Measurements from ENCODE around the gene MAP2K2. TPM values are rescaled to one million over a fixed set of nuclear protein-coding genes. Genes with fewer than 3 reads are reported as not detected.
"Not testable (repeated sequence)": the region's sequence is repeated elsewhere in the genome, so short reads cannot be mapped to it uniquely, and the experiment has no call there.

MAP2K2 gene
- polyA plus RNA-seq, 1 experiment = 143 TPM

DNA sequence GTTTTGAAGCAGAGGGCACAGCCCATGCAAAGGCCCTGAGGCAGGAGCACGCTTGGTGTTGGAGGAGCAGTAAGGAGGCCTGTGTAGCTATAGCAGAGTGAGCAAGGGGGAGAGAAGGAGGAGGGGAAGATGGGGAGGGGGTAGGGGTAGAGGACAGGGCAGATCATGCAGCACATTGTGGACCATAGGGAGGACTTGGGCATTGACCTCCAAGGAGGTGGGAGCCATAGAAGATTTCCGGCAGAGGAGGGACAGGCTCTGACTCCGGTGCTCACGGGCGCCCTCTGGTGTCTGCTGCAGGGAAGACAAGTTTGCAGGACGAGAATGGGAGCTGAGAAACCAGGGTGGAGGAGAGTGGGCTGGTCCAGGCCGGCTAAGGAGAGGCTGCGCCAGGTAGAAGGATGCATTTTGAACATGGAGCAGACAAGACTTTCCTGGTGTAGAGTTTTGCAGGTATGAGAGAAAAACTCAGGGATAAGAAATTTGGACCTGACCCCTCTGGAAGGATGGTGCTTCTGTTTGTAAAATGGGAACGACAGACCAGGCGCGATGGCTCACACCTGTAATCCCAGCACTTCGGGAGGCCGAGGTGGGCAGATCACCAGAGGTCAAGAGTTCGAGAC, 15.8 kb upstream of the MAP2K2 start:
- POLR2A ChIA-PET = no interaction called here
- H3K36me3 ChIP-seq (ENCODE audit: control insufficient read depth, insufficient read depth, low read length) = no peaks in the 10 kb centered on the region
- DNase-seq (ENCODE audit: low read depth) = no peak
- TF ChIP-seq, protein P1, sequence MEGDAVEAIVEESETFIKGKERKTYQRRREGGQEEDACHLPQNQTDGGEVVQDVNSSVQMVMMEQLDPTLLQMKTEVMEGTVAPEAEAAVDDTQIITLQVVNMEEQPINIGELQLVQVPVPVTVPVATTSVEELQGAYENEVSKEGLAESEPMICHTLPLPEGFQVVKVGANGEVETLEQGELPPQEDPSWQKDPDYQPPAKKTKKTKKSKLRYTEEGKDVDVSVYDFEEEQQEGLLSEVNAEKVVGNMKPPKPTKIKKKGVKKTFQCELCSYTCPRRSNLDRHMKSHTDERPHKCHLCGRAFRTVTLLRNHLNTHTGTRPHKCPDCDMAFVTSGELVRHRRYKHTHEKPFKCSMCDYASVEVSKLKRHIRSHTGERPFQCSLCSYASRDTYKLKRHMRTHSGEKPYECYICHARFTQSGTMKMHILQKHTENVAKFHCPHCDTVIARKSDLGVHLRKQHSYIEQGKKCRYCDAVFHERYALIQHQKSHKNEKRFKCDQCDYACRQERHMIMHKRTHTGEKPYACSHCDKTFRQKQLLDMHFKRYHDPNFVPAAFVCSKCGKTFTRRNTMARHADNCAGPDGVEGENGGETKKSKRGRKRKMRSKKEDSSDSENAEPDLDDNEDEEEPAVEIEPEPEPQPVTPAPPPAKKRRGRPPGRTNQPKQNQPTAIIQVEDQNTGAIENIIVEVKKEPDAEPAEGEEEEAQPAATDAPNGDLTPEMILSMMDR (IDR thresholded peaks at IDR 0.05; ENCODE audit: insufficient read depth, low read depth, low read length) = peak; percentile 85
- no peak overlapping the region for H3K4me3 ChIP-seq (ENCODE audit: low read depth, low read length)
- H3K27me3 ChIP-seq (ENCODE audit: control insufficient read depth, insufficient read depth, low read length) = no peaks in the 10 kb centered on the region
- CTCF ChIA-PET = interaction anchor here (0.6 to 3.1 kb wide), 32 partner anchors 9 to 878 kb away, joined by 3 to 42 read pairs (median 4); partner anchors contain the start of genes CREB3L3 and EEF2

DNA sequence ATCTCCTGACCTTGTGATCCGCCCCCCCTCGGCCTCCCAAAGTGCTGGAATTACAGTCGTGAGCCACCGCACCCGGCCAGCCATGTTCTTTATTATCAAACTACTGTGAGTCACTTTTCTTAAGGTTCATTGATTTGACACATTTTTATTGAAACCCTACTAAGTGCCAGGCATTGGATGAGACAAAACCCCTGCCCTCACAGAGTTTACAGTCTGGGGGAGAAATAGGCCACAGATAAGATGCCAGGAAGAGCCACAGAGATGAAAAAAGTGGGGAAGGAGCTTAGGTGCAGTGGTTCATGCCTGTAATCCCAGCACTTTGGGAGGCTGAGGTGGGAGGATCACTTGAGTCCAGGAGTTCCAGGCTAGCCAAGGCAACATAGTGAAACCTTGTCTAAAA, 14.5 kb upstream of the MAP2K2 start:
- TF ChIP-seq, protein P1 (IDR thresholded peaks at IDR 0.05; ENCODE audit: insufficient read depth, low read depth, low read length) = no peak
- DNase-seq (ENCODE audit: low read depth) = no peak
- H3K36me3 ChIP-seq (ENCODE audit: control insufficient read depth, insufficient read depth, low read length) = no peaks in the 10 kb centered on the region
- ChIA-PET POLR2A (no interaction called here), CTCF (interaction anchor here (2.0 to 3.1 kb wide), 5 partner anchors 10 to 153 kb away, joined by 8 to 21 read pairs (median 10); partner anchors contain the start of genes CREB3L3 and EEF2)
- no peak overlapping the region for H3K4me3 ChIP-seq (ENCODE audit: low read depth, low read length)
- H3K27me3 ChIP-seq (ENCODE audit: control insufficient read depth, insufficient read depth, low read length) = no peaks in the 10 kb centered on the region

DNA sequence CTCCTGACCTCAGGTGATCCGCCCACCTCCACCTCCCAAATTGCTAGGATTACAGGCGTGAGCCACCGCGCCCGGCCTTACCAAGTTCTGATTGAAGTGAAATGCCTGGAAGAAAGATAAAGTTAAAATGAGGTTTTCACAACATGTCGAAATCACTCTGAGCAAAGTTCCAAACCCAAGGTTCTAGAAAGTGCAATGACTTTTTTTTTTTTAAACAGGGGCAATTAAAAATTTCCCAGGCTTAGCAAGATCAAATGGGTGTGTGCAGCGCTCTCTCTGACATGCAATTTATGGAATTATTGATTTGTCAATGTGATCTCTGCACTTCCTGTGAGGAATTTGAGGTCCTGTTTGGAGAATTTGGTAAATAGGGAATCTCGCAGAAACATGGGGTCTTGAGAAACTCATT, 12.8 kb upstream of the MAP2K2 start:
- DNase-seq (ENCODE audit: low read depth) = no peak
- Histone ChIP-seq H3K4me3 (ENCODE audit: low read depth, low read length) (no peak overlapping the region), H3K36me3 (ENCODE audit: control insufficient read depth, insufficient read depth, low read length) (no peaks in the 10 kb centered on the region), H3K27me3 (ENCODE audit: control insufficient read depth, insufficient read depth, low read length) (no peaks in the 10 kb centered on the region)
- CTCF ChIA-PET = no interaction called here
- TF ChIP-seq, protein P1 (IDR thresholded peaks at IDR 0.05; ENCODE audit: insufficient read depth, low read depth, low read length) = no peak
- POLR2A ChIA-PET = no interaction called here

DNA sequence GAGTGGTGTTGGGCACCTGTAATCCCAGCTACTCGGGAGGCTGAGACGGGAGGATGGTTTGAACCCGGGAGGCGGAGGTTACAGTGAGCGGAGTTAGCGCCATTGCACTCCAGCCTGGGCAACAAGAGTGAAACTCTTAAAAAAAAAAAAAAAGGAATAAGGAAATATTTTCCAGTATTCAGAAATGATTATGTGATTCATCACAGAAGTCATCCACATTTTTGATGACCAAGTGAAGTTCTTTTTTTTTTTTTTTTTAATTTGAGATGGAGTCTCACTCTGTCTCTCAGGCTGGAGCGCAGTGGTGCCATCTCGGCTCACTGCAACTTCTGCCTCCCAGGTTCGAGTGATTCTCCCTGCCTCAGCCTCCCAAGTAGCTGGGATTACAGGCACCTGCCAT, 11.5 kb upstream of the MAP2K2 start:
- H3K36me3 ChIP-seq (ENCODE audit: control insufficient read depth, insufficient read depth, low read length); DNase-seq (ENCODE audit: low read depth); H3K4me3 ChIP-seq (ENCODE audit: low read depth, low read length); H3K27me3 ChIP-seq (ENCODE audit: control insufficient read depth, insufficient read depth, low read length); POLR2A ChIA-PET: not testable (repeated sequence)
- CTCF ChIA-PET = interaction anchor here (0.6 kb wide), 1 partner anchor 403 kb away, joined by 3 read pairs; no protein-coding TSS in a partner anchor

DNA sequence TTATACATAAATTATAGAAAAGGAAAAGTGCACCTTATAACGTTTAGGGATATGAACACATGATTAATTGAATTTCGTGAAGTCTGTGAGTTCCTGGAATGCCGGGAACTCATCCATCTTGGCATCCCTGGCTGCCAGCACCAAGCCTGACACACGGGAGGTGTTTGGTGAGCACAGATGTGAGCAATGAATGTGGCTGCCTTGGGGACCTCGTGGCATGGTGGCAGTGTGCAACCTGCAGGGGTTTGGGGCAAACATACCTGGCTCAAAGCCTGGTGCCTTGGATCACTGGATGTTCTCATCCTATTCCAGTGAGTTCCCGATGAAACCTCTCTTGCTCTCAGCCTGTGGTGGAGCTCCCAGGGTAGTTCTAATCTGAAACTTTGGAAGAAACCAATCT, 10.4 kb upstream of the MAP2K2 start:
- CTCF ChIA-PET = no interaction called here
- POLR2A ChIA-PET = no interaction called here
- no peak for DNase-seq (ENCODE audit: low read depth)

More for the DNA sequence above, 10.4 kb upstream of the MAP2K2 start:
- H3K27me3 ChIP-seq (ENCODE audit: control insufficient read depth, insufficient read depth, low read length) = no peaks in the 10 kb centered on the region
- H3K4me3 ChIP-seq (ENCODE audit: low read depth, low read length) = no peak overlapping the region
- H3K36me3 ChIP-seq (ENCODE audit: control insufficient read depth, insufficient read depth, low read length) = no peaks in the 10 kb centered on the region
- TF ChIP-seq, protein P1 (IDR thresholded peaks at IDR 0.05; ENCODE audit: insufficient read depth, low read depth, low read length) = no peak
